Activated CD8-positive, alpha-beta T cell treated with anti-CD3 and anti-CD28 coated beads for 36 hours (primary cell): ENCODE measurements around the gene DLGAP1. TPM values are rescaled to one million over a fixed set of nuclear protein-coding genes. Genes with fewer than 3 reads are reported as not detected.

Experiments
- ATAC-seq: fragments of 200-7000 bp; cut with Tn5 transposase; one replicate; pipeline ENCODE4 v1.10.0; 2021; ENCODE audit warnings: mild to moderate bottlenecking, moderate library complexity
- CTCF ChIA-PET: fragments of 350-600 bp; sonication (Branson Sonifier 250); formaldehyde crosslinking; loops from one replicate; lab custom pipeline; 2021; ENCODE audit warnings: antibody characterized with exemption; lab: Charles Lee
- POLR2A ChIA-PET: fragments of 350-600 bp; sonication (Branson Sonifier 250); formaldehyde crosslinking; loops from one replicate; lab custom pipeline; 2021; ENCODE audit warnings: antibody characterized with exemption; lab: Charles Lee
- DNase-seq: peaks from one replicate; pipeline ENCODE4 v3.0.0-alpha.2; 2020
- H3K27ac Mint-ChIP-seq: one replicate; pipeline ENCODE4 v1.8.0; 2021; ENCODE audit warnings: mild to moderate bottlenecking, mixed read lengths
- H3K27me3 Mint-ChIP-seq: one replicate; pipeline ENCODE4 v1.8.0; 2021; ENCODE audit warnings: mixed read lengths
- H3K36me3 Mint-ChIP-seq: one replicate; pipeline ENCODE4 v1.8.0; 2021; ENCODE audit warnings: low read depth, mixed read lengths
- H3K4me1 Mint-ChIP-seq: one replicate; pipeline ENCODE4 v1.8.0; 2021; ENCODE audit warnings: low read depth, mixed read lengths
- H3K4me3 Mint-ChIP-seq: one replicate; pipeline ENCODE4 v1.8.0; 2021; ENCODE audit warnings: mild to moderate bottlenecking, moderate library complexity, mixed read lengths
- H3K9me3 Mint-ChIP-seq: one replicate; pipeline ENCODE4 v1.8.0; 2021; ENCODE audit warnings: mixed read lengths
- CTCF ChIP-seq: fragments of 200-600 bp; IDR thresholded peaks from one replicate; pipeline ENCODE4 v1.8.0; 2022; ENCODE audit warnings: antibody characterized with exemption, mild to moderate bottlenecking
- intact Hi-C: fragments of 100-400 bp; cut with micrococcal nuclease; formaldehyde crosslinking; loops from one replicate; pipeline ENCODE4 v1.10.0; 2022
- total RNA-seq, 2 experiments: library from RNA; stranded (reverse); gene quantifications; one replicate each; pipeline ENCODE4 v1.2.3, GENCODE V29; 2021

DLGAP1 gene
- total RNA-seq, 2 experiments from 2014 or later, result not detected

GRCh38 chr18:3528231-3528630 lies 926.9 kb downstream of the DLGAP1 start:
- no peak for TF ChIP-seq CTCF
- POLR2A ChIA-PET, result no interaction called here
- CTCF ChIA-PET, result no interaction called here
- no peak overlapping the region for H3K4me3 Mint-ChIP-seq
- intact Hi-C loops, result no loop called here
- H3K9me3 Mint-ChIP-seq, result peaks cover 5% of the 10 kb centered on the region
- H3K36me3 Mint-ChIP-seq, result no peaks in the 10 kb centered on the region
- H3K27me3 Mint-ChIP-seq, result no peaks in the 10 kb centered on the region
- DNase-seq (no peak), ATAC-seq (no peak)
- H3K27ac Mint-ChIP-seq, result no peak overlapping the region
- H3K4me1 Mint-ChIP-seq, result peaks cover 17% of the 10 kb centered on the region

- Mint-ChIP-seq H3K9me3 (peaks cover 7% of the 10 kb centered on the region), H3K27me3 (no peaks in the 10 kb centered on the region), H3K27ac (no peak overlapping the region), H3K4me3 (no peak overlapping the region), H3K36me3 (no peaks in the 10 kb centered on the region), H3K4me1 (peaks cover 17% of the 10 kb centered on the region)
- intact Hi-C loops, result no loop called here
- DNase-seq (no peak), ATAC-seq (no peak)
- TF ChIP-seq CTCF, result no peak
- POLR2A ChIA-PET, result interaction anchor here (0.6 to 0.7 kb wide), 2 partner anchors 68 to 112 kb away, joined by 3 read pairs; no protein-coding TSS in a partner anchor
- CTCF ChIA-PET, result interaction anchor here (1.0 to 2.2 kb wide), 6 partner anchors 9 to 140 kb away, joined by 3 to 14 read pairs (median 5); no protein-coding TSS in a partner anchor
Measured at GRCh38 chr18:3526421-3527354, 928.4 kb downstream of the DLGAP1 start.

GRCh38 chr18:3525870-3526420 lies 929.2 kb downstream of the DLGAP1 start:
- peak overlapping the region; percentile 79 for H3K27ac Mint-ChIP-seq
- peak; percentile 84 for ATAC-seq
- DNase-seq, result peak; percentile 72
- no peak for TF ChIP-seq CTCF
- H3K4me1 Mint-ChIP-seq, result peaks cover 17% of the 10 kb centered on the region
- ChIA-PET CTCF (interaction anchor here (1.0 to 2.2 kb wide), 6 partner anchors 8 to 140 kb away, joined by 3 to 14 read pairs (median 5); no protein-coding TSS in a partner anchor), POLR2A (interaction anchor here (0.6 to 1.0 kb wide), 3 partner anchors 16 to 111 kb away, joined by 3 read pairs; no protein-coding TSS in a partner anchor)
- H3K27me3 Mint-ChIP-seq, result no peaks in the 10 kb centered on the region
- peak overlapping the region; percentile 43 for H3K4me3 Mint-ChIP-seq
- H3K9me3 Mint-ChIP-seq, result peaks cover 7% of the 10 kb centered on the region
- intact Hi-C loops, result no loop called here
- no peaks in the 10 kb centered on the region for H3K36me3 Mint-ChIP-seq

GRCh38 chr18:3524706-3525105 lies 930.4 kb downstream of the DLGAP1 start:
- ChIA-PET CTCF (interaction anchor here (1.0 to 2.2 kb wide), 4 partner anchors 9 to 141 kb away, joined by 3 to 7 read pairs (median 4); no protein-coding TSS in a partner anchor), POLR2A (no interaction called here)
- intact Hi-C loops, result no loop called here
- no peak overlapping the region for H3K27ac Mint-ChIP-seq
- no peak for TF ChIP-seq CTCF
- no peaks in the 10 kb centered on the region for H3K36me3 Mint-ChIP-seq
- peaks cover 7% of the 10 kb centered on the region for H3K9me3 Mint-ChIP-seq
- H3K4me3 Mint-ChIP-seq, result no peak overlapping the region
- DNase-seq (no peak), ATAC-seq (no peak)
- no peaks in the 10 kb centered on the region for H3K27me3 Mint-ChIP-seq
- peaks cover 17% of the 10 kb centered on the region for H3K4me1 Mint-ChIP-seq
